Right renal pelvis (tissue), 4 donors: ENCODE results near the gene ABCC6. TPM values are rescaled to one million over a fixed set of nuclear protein-coding genes. Genes with fewer than 3 reads are reported as not detected.
"Not testable (repeated sequence)": the region's sequence is repeated elsewhere in the genome, so short reads cannot be mapped to it uniquely, and the experiment has no call there.

Experiments
- DNase-seq, 4 donors: peaks; one replicate each; pipeline ENCODE4 v3.0.0-alpha.2; 2013; ENCODE audit warnings: low read depth in 4 of 4, low spot score in 3 of 4, missing footprints in 1 of 4
- polyA plus RNA-seq, 4 donors: library from polyadenylated mRNA; unstranded; fragments of 120-200 nt; gene quantifications; one replicate each; pipeline ENCODE4 v1.2.1, GENCODE V29; 2013; ENCODE audit not compliant: insufficient read length in 4 of 4

ABCC6 gene
- polyA plus RNA-seq, 4 donors = 17.7 to 31.1 (median 19.1) TPM

DNA sequence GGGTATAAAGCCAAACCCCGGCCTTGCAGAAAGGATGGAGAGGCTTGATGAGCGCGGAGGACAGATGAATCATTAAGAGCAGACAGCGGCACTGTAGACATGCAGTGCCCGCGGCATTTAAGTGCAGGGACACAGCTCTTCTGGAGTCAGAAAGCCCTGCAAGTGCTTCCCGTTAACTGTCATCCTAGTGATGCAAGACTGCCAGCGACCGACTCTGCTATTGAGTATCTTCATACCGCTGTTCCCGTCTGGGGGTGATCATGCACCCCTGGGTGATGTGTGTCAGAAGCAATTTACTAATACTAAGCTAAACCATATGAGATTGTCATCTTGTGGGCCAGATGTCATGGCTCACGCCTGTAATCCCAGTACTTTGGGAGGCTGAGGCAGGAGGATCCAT lies 101.0 kb downstream of the ABCC6 start:
- DNase-seq = no peak

DNA sequence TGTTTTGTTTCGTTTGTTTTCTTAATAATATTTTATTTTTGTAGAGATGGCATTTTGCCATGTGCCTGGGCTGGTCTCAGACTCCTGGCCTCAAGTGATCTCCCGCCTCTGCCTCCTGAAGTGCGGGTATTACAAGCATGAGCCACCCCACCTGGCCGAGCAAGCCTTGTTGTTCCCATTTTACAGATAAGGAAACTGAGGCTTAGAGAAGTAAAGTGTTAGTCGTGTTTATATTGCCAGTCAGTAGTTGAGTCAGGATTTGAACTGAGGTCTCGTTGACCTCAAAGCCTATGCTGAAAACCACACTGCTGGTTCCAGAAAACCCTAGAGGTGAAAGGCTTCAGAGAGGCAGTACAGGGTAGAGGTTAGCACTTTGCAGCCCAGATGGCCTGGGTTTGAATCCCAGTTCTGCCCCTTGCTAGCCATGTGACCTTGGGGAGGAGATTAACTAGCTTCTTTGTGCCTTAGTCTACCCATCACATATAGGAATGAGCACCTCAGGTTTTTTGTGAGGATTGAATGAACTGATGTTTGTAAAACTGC lies 102.0 kb downstream of the ABCC6 start:
- DNase-seq = no peak

DNA sequence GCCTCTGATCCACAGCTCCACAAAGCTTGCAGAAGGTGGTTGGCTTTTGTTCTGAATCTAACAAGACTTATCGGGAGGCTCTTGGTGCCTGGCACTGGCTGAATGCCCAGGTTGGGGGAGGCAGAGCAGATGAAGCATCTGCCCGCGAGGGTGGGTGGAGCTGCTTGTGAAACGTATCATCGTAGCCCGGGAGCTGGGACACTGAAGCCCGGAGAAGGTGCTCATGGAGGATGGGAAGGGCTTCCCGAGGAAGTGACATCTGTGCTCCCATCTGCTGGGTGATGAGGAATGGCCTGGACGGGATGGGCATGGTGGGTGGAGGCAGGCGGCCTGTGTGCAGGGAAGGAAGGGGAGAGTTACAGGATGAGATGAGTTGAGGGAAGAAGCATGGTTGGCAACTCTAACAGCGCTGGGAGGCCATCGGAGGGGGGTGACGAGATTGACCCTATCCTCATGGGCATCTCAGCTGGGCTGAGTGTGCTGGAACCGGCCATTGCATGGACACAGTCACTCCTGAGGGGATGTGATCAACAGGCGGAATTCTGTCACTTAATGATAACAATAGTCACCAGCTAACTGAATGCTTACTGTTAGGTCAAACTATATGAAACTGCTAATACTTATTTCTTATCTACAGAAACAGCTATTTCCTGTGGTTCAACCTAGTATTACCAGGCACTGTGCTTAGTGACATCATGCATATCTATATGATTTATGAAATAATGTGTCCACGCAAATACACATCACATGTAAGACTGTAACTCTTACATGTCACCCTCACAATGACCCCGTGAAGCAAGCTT lies 102.7 kb downstream of the ABCC6 start:
- no peak for DNase-seq

GRCh38 chr16:16120044-16120381 lies 103.3 kb downstream of the ABCC6 start:
- no peak for DNase-seq

GRCh38 chr16:16118337-16118736 lies 105.0 kb downstream of the ABCC6 start:
- no peak for DNase-seq

DNA sequence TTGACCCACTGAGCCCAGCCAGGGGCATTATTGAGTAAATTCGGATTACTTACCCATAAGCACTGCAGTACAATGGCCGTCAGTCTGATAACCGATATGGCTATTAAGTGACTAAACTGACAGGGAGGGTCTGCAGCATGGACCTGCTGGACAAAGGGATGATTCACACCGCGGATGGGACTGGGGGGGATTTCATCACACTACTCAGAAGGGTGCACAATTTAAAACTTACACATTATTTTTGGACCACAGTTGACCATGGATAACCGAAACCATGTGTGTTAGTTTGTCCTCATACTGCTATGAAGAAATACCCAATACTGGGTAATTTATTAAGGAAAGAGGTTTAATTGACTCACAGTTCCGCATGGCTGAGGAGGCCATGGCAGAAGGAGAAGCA lies 106.5 kb downstream of the ABCC6 start:
- no peak for DNase-seq

- DNase-seq = no peak
Observed at GRCh38 chr16:16113076-16113475, 110.2 kb downstream of the ABCC6 start.

GRCh38 chr16:16112450-16113053 lies 110.7 kb downstream of the ABCC6 start:
- DNase-seq = no peak

DNA sequence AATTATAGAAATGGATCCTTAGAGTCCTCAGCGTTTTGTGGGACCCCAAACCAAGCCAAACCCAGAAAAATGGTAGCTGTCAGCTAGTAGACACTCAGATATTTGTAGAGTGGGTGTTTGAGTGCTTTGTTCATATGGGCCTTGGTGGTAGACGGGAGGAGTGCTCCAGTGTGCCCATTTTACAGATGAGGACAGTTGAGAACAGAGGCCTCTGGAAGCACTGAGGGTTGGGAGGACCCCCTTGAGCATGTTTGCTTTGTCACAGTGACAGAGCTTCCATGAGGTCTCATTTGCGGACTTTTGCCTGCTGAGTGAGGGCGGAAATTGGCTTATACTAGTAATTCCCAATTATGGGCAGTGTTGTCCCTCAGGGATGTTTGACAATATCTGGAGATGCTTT lies 111.7 kb downstream of the ABCC6 start:
- DNase-seq = no peak

- no peak for DNase-seq
Observed at GRCh38 chr16:16110111-16110490, 113.2 kb downstream of the ABCC6 start.

DNA sequence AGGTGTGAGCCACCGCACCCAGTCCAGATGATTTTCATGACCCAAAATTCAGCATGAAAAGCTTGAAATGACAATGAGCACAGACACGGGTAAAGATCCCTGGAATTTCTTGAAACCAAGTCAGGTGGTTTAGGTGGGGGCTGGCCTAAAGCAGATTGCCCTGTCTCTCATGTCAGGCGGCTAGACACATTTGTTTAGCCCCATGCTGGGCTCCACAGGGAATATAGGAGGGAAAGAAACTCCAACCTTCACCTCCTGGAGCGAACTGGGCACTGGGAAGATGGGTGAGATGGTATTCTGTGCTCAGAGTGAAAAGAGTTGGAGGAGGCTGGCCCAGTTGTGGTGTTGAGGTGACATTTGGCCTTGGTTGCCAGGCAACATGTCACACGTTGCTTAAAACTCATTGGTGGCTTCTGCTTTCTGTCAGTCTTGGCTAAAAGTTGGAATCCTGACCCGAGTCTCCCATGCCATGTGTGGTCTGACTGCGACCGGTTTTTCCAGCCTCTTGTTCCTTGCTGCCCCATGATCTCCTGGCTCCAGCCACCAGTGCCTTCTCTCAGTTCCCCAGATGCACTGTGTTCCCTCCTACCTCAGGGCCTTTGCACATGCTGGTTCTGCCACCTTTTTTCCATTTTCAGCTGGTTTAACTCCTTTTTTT lies 113.7 kb downstream of the ABCC6 start:
- DNase-seq = no peak

DNA sequence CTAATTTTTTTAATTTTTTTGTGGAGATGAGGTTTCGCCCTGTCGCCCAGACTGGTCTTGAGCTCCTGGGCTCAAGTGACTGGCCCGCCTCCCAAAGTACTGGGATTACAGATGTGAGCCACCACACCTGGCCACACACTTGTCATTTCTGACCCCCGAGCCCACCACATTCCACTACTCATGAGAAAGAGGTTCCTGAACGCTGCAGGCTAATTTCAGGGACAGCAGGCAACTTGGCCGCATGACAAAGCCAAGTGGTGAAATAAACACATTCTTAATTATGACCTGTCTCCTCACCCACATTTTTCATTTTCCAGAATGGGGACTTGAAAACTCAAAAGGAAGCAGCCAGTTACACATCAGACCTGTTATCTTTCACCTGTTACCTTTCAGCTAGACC lies 114.5 kb downstream of the ABCC6 start:
- DNase-seq = no peak

GRCh38 chr16:16107839-16108238 lies 115.5 kb downstream of the ABCC6 start:
- DNase-seq = no peak

- DNase-seq = no peak
Observed at GRCh38 chr16:16106466-16106865, 116.8 kb downstream of the ABCC6 start.

- DNase-seq = no peak
Observed at GRCh38 chr16:16105646-16106045, 117.6 kb downstream of the ABCC6 start.

DNA sequence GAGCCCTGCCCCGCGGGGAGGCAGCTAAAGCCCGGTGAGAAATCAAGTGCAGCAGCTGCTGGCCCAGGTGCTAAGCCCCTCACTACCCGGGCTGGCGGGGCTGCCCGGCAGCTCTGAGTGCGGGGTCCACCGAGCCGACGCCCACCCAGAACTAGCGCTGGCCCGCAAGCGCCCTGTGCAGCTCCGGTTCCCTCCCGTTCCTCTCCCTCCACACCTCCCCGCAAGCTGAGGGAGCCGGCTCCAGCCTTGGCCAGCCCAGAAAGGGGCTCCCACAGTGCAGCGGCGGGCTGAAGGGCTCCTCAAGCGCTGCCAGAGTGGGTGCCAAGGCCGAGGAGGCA lies 118.5 kb downstream of the ABCC6 start:
- not testable (repeated sequence) for DNase-seq

GRCh38 chr16:16104132-16104803 lies 119.0 kb downstream of the ABCC6 start:
- not testable (repeated sequence) for DNase-seq

DNA sequence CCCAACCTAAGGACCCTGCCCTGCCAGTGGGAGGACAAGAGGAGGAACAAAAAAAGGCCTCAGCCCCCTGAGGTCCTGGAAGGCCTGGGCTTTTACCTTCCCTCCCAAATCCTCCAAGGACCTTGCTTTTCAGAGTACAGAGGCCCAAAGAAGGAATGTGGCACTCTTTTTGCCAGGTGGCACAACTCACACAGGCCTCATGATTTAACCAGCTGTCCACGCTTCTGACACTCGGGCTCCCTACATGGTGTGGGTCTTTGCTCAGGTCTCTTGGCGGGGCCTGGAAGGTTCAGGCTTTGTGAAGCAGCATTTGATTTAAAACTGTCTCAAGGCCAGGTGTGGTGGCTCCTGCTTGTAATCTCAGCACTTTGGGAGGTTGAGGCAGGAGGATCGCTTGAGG lies 120.6 kb downstream of the ABCC6 start:
- DNase-seq = no peak

- DNase-seq = no peak
Observed at GRCh38 chr16:16101585-16101984, 121.7 kb downstream of the ABCC6 start.

- DNase-seq = no peak
Observed at GRCh38 chr16:16100631-16101030, 122.7 kb downstream of the ABCC6 start.

GRCh38 chr16:16099320-16099719 lies 124.0 kb downstream of the ABCC6 start:
- DNase-seq = no peak
